Neural cell (in vitro differentiated cells): ENCODE results near the gene PLXDC2. TPM values are rescaled to one million over a fixed set of nuclear protein-coding genes. Genes with fewer than 3 reads are reported as not detected.

Experiments used
- H2AFZ ChIP-seq: fragments of 200-600, 300-800 bp; sonication (generic), shearing (Covaris generic); 2 replicates; pipeline ENCODE4 v1.6.0; 2014; ENCODE audit warnings: low read depth, mild to moderate bottlenecking, antibody characterized with exemption, low read length, moderate library complexity
- H3F3A ChIP-seq: fragments of 200-600 bp; shearing (Covaris generic); 2 replicates; pipeline ENCODE4 v1.6.1; 2016; ENCODE audit warnings: mild to moderate bottlenecking, moderate library complexity, mixed read lengths, antibody characterized with exemption, low read length; ENCODE audit not compliant: insufficient read depth, poor library complexity, severe bottlenecking
- H3K27ac ChIP-seq: fragments of 200-600, 300-800 bp; sonication (generic), shearing (Covaris generic); 2 replicates; pipeline ENCODE4 v1.5.1; 2014; ENCODE audit warnings: mild to moderate bottlenecking, low read length, moderate library complexity
- H3K27me3 ChIP-seq: fragments of 300-800, 200-600 bp; sonication (generic), shearing (Covaris generic); 2 replicates; pipeline ENCODE4 v1.6.0; 2014; ENCODE audit warnings: mild to moderate bottlenecking, low read depth, low read length, moderate library complexity; ENCODE audit not compliant: insufficient read depth
- H3K36me3 ChIP-seq: fragments of 300-800, 200-600 bp; sonication (generic), shearing (Covaris generic); 2 replicates; pipeline ENCODE4 v1.5.1; 2014; ENCODE audit warnings: mild to moderate bottlenecking, antibody characterized with exemption, low read length, moderate library complexity; ENCODE audit not compliant: insufficient read depth
- H3K4me2 ChIP-seq: fragments of 300-800, 200-600 bp; sonication (generic), shearing (Covaris generic); 2 replicates; pipeline ENCODE4 v1.6.0; 2014; ENCODE audit warnings: mild to moderate bottlenecking, low read length
- H3K4me3 ChIP-seq: fragments of 300-800, 200-600 bp; sonication (generic), shearing (Covaris generic); 2 replicates; pipeline ENCODE4 v1.5.1; 2014; ENCODE audit warnings: mild to moderate bottlenecking, low read length, moderate library complexity
- H3K79me2 ChIP-seq: fragments of 200-600 bp; shearing (Covaris generic); replicated peaks from 2 replicates; pipeline ENCODE4 v1.6.0; 2014; ENCODE audit warnings: mild to moderate bottlenecking, low read length, moderate library complexity; ENCODE audit not compliant: insufficient read depth
- H3K9ac ChIP-seq: fragments of 300-800, 200-600 bp; sonication (generic), shearing (Covaris generic); 2 replicates; pipeline ENCODE4 v1.6.1; 2016; ENCODE audit warnings: mild to moderate bottlenecking, low read length, mixed read lengths
- H3K9me2 ChIP-seq: fragments of 200-600 bp; shearing (Covaris generic); 2 replicates; pipeline ENCODE4 v1.6.1; 2016; ENCODE audit warnings: mild to moderate bottlenecking, low read length, mixed read lengths; ENCODE audit not compliant: insufficient read depth
- H3K9me3 ChIP-seq: fragments of 200-600, 300-800 bp; sonication (generic), shearing (Covaris generic); 2 replicates; pipeline ENCODE4 v1.6.1; 2016; ENCODE audit warnings: mild to moderate bottlenecking, mixed run types, low read length, moderate library complexity, mixed read lengths
- H4K20me1 ChIP-seq: fragments of 200-600 bp; shearing (Covaris generic); 2 replicates; pipeline ENCODE4 v1.6.1; 2016; ENCODE audit warnings: mild to moderate bottlenecking, mixed run types; ENCODE audit not compliant: insufficient read depth
- CTCF ChIP-seq: fragments of 450-650 bp; IDR thresholded peaks from 2 replicates; pipeline ENCODE4 v1.5.1; 2014; ENCODE audit warnings: antibody characterized with exemption, mild to moderate bottlenecking, moderate library complexity; ENCODE audit not compliant: poor library complexity, severe bottlenecking
- EP300 ChIP-seq: fragments of 450-650 bp; conservative IDR thresholded peaks from 2 replicates; pipeline ENCODE4 v1.6.1; 2014; ENCODE audit warnings: antibody characterized with exemption, mild to moderate bottlenecking, moderate library complexity; ENCODE audit not compliant: poor library complexity, severe bottlenecking
- EZH2 ChIP-seq: fragments of 200-600, 300-800 bp; shearing (Covaris generic), sonication (generic); IDR thresholded peaks from 2 replicates; pipeline ENCODE4 v1.6.1; 2014; ENCODE audit warnings: antibody characterized with exemption, low read length, borderline replicate concordance, mild to moderate bottlenecking; ENCODE audit not compliant: insufficient read depth, poor library complexity, severe bottlenecking
- MXI1 ChIP-seq: fragments of 450-650 bp; conservative IDR thresholded peaks from 2 replicates; pipeline ENCODE4 v1.6.1; 2014; ENCODE audit warnings: antibody characterized with exemption, mild to moderate bottlenecking; ENCODE audit not compliant: poor library complexity, severe bottlenecking
- POLR2AphosphoS5 ChIP-seq: IDR thresholded peaks from 2 replicates; pipeline ENCODE4 v1.6.1; 2012
- RAD21 ChIP-seq: fragments of 450-650 bp; conservative IDR thresholded peaks from 2 replicates; pipeline ENCODE4 v1.6.1; 2014; ENCODE audit warnings: antibody characterized with exemption, mild to moderate bottlenecking, moderate library complexity
- REST ChIP-seq: IDR thresholded peaks from 2 replicates; pipeline ENCODE4 v1.6.1; 2012; ENCODE audit warnings: borderline replicate concordance
- SMC3 ChIP-seq: fragments of 450-650 bp; conservative IDR thresholded peaks from 2 replicates; pipeline ENCODE4 v1.6.1; 2014; ENCODE audit warnings: antibody characterized with exemption, mild to moderate bottlenecking, moderate library complexity; ENCODE audit not compliant: poor library complexity
- TAF1 ChIP-seq: IDR thresholded peaks from 2 replicates; pipeline ENCODE4 v1.6.1; 2012; ENCODE audit warnings: low read depth
- polyA plus RNA-seq: library from polyadenylated mRNA; depleted of rRNA; stranded (reverse); fragments of >200 nt; gene quantifications from 2 replicates; pipeline ENCODE4 v1.2.3, GENCODE V29; 2014

The PLXDC2 gene
- polyA plus RNA-seq, 1 donor from 2014 or later = 2.3 TPM

GRCh38 chr10:19801369-19801768 lies 14.9 kb upstream of the PLXDC2 start:
- H4K20me1 ChIP-seq = no peaks in the 10 kb centered on the region
- H3K36me3 ChIP-seq = no peaks in the 10 kb centered on the region
- H3K9me3 ChIP-seq = no peaks in the 10 kb centered on the region
- H3K4me3 ChIP-seq = no peak overlapping the region
- H3K4me2 ChIP-seq = no peak overlapping the region
- no peaks in the 10 kb centered on the region for H3K79me2 ChIP-seq
- H3K9me2 ChIP-seq = no peaks in the 10 kb centered on the region
- H3K9ac ChIP-seq = no peak overlapping the region
- no peaks in the 10 kb centered on the region for H3K27me3 ChIP-seq
- H2AFZ ChIP-seq = no peak overlapping the region
- no peak overlapping the region for H3K27ac ChIP-seq
- TF ChIP-seq SMC3 = no peak
- TF ChIP-seq TAF1 = no peak
- TF ChIP-seq EZH2 = no peak
- TF ChIP-seq EP300 = no peak
- TF ChIP-seq POLR2AphosphoS5 = no peak
- no peak for TF ChIP-seq MXI1
- no peak for TF ChIP-seq CTCF
- TF ChIP-seq RAD21 = no peak
- TF ChIP-seq REST = no peak
- H3F3A ChIP-seq = no peaks in the 10 kb centered on the region

GRCh38 chr10:19803676-19804075 lies 12.6 kb upstream of the PLXDC2 start:
- TF ChIP-seq EZH2 = no peak
- TF ChIP-seq SMC3 = no peak
- TF ChIP-seq MXI1 = no peak
- TF ChIP-seq RAD21 = no peak
- TF ChIP-seq TAF1 = no peak
- TF ChIP-seq REST = no peak
- no peak for TF ChIP-seq POLR2AphosphoS5
- TF ChIP-seq CTCF = no peak
- TF ChIP-seq EP300 = no peak
- no peaks in the 10 kb centered on the region for H3K27me3 ChIP-seq

More at GRCh38 chr10:19803676-19804075, 12.6 kb upstream of the PLXDC2 start:
- Histone ChIP-seq H3K9ac (no peak overlapping the region), H3K4me3 (no peak overlapping the region), H3K9me2 (no peaks in the 10 kb centered on the region), H3K36me3 (no peaks in the 10 kb centered on the region), H3F3A (no peaks in the 10 kb centered on the region), H3K27ac (no peak overlapping the region), H3K9me3 (no peaks in the 10 kb centered on the region), H4K20me1 (no peaks in the 10 kb centered on the region), H3K79me2 (no peaks in the 10 kb centered on the region), H3K4me2 (no peak overlapping the region), H2AFZ (no peak overlapping the region)
